NCI-H2196 (cell line): ENCODE data around the gene LMOD1.
"Not testable (repeated sequence)": the region's sequence is repeated elsewhere in the genome, so short reads cannot be mapped to it uniquely, and the experiment has no call there.

Experiments
- DNase-seq: peaks from one replicate; lab custom pipeline; 2025; ENCODE audit not compliant: unreplicated experiment; lab: John Stamatoyannopoulos, UW

The LMOD1 gene

DNA sequence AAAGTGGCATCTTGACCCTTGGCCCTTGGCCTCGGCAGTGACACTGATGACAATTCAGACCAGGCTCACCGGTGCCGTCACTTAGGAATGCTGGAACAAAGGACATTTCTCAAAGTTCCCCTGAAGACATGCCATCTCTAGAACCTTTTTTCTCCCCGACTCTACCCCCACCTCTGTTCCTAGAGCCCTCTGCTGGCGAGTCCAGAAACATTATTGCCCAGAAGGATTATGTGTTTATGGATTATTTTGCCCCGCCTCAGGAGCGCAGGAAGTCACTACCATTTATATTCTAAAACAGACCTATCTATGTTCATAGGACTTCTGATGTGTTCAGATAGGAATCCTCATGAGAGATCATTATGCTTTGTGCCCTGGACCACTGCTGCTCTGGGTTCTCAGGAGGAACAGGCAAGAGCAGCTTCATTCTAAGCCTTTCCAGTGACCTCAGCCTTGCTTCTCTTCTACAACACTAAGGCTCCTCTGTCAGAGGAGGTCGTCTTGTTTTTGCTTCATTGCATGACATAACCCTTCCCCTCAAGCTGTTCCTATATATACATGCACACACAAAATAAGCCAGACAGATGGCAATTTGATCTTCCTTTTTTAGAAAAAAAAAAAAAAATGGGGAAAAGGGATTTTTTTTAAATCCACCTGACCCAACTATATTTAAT is 70.1 kb downstream of the LMOD1 start:
- no peak for DNase-seq

GRCh38 chr1:201874672-201875071 is 71.7 kb downstream of the LMOD1 start:
- no peak for DNase-seq

DNA sequence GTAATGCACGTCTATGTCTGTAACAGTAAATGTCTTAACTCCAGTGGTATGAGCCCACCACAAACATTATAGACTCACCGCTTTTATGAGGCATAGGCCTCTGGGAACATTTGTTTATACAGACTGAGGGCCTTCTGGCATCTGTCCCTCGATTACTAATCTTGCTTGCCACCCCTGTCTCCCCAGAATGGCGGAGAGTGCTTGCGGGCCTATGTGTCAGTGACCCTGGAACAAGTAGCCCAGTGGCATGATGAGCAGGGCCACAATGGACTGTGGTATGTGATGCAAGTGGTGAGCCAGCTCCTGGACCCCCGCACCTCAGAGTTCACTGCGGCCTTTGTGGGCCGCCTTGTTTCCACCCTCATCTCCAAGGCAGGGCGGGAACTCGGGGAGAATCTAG is 76.0 kb downstream of the LMOD1 start:
- DNase-seq: no peak

DNA sequence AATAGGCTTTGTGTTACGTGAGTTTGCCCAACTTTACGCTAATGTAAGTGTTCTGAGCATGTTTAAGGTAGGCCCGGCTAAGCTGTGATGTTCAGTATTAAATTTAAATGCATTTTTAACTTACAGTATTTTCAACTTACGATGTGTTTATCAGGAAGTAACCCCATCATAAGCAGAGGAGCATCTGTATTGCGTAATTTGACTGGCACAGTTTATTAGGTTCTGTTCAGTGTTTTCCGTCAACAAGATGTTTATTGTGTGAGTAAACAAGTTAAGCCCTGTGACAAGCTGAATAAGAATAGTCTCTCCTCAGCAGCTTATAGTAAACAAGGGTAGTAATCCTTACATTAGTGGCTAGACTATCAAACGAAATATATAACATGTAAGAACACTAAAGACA is 84.9 kb downstream of the LMOD1 start:
- DNase-seq: no peak

GRCh38 chr1:201859424-201859823 is 86.9 kb downstream of the LMOD1 start:
- DNase-seq: no peak

- DNase-seq: not testable (repeated sequence)
These were observed 89.6 kb downstream of the LMOD1 start for GRCh38 chr1:201856722-201857121.

GRCh38 chr1:201851949-201852348 is 94.4 kb downstream of the LMOD1 start:
- no peak for DNase-seq

GRCh38 chr1:201850053-201850397 is 96.3 kb downstream of the LMOD1 start:
- peak; percentile 41 for DNase-seq

GRCh38 chr1:201849372-201850052 is 96.8 kb downstream of the LMOD1 start:
- no peak for DNase-seq

GRCh38 chr1:201848230-201848629 is 98.1 kb downstream of the LMOD1 start:
- DNase-seq: no peak

GRCh38 chr1:201847150-201847549 is 99.2 kb downstream of the LMOD1 start:
- no peak for DNase-seq
